Measurements from ENCODE around the gene CATSPER1. TPM values are rescaled to one million over a fixed set of nuclear protein-coding genes. Genes with fewer than 3 reads are reported as not detected.

CATSPER1 gene
- total RNA-seq, 2 donors from 2014 or later = not detected

GRCh38 chr11:66051371-66051765 lies 25.1 kb upstream of the CATSPER1 start:
- TF ChIP-seq CTCF (conservative IDR thresholded peaks at IDR 0.05) = no peak
- Histone ChIP-seq H3K27me3 (ENCODE audit: control insufficient read depth, insufficient read depth, low read length, poor library complexity, severe bottlenecking) (no peaks in the 10 kb centered on the region), H3K9me3 (ENCODE audit: control insufficient read depth, low read length) (no peaks in the 10 kb centered on the region), H3K27ac (ENCODE audit: low read depth, low read length) (peak overlapping the region; percentile 91), H3K4me3 (ENCODE audit: low read length) (peak overlapping the region; percentile 79), H3K4me1 (ENCODE audit: control insufficient read depth, insufficient read depth, low read length) (peaks cover 6% of the 10 kb centered on the region), H3K36me3 (ENCODE audit: control insufficient read depth, insufficient read depth, low read length) (peaks cover 28% of the 10 kb centered on the region), H3K9ac (ENCODE audit: extremely low read depth, low read length, poor library complexity, severe bottlenecking) (peak overlapping the region; percentile 60)
- WGBS, 2 experiments (ENCODE audit: insufficient coverage in 1 of 2, insufficient read length in 1 of 2) = 30 to 31% methylated on average over 9 to 12 of the region's 12 CpGs
- no peak for DNase-seq
- Mint-ChIP-seq H3K36me3 (ENCODE audit: low read depth) (peaks cover 22% of the 10 kb centered on the region), H3K4me3 (peak overlapping the region; percentile 99), H3K27me3 (ENCODE audit: insufficient read depth) (peaks cover 4% of the 10 kb centered on the region), H3K27ac (peak overlapping the region; percentile 90), H3K9me3 (no peaks in the 10 kb centered on the region), H3K4me1 (peaks cover 22% of the 10 kb centered on the region)

GRCh38 chr11:66050581-66051231 lies 24.4 kb upstream of the CATSPER1 start:
- DNase-seq = peak; percentile 63
- H3K36me3 Mint-ChIP-seq (ENCODE audit: low read depth) = peaks cover 17% of the 10 kb centered on the region
- Histone ChIP-seq H3K4me1 (ENCODE audit: control insufficient read depth, insufficient read depth, low read length) (peaks cover 7% of the 10 kb centered on the region), H3K4me3 (ENCODE audit: low read length) (peak overlapping the region; percentile 79), H3K27ac (ENCODE audit: low read depth, low read length) (peak overlapping the region; percentile 91), H3K36me3 (ENCODE audit: control insufficient read depth, insufficient read depth, low read length) (peaks cover 23% of the 10 kb centered on the region), H3K9ac (ENCODE audit: extremely low read depth, low read length, poor library complexity, severe bottlenecking) (no peak overlapping the region), H3K27me3 (ENCODE audit: control insufficient read depth, insufficient read depth, low read length, poor library complexity, severe bottlenecking) (no peaks in the 10 kb centered on the region), H3K9me3 (ENCODE audit: control insufficient read depth, low read length) (no peaks in the 10 kb centered on the region)
- H3K4me1 Mint-ChIP-seq = peaks cover 23% of the 10 kb centered on the region
- peak overlapping the region; percentile 99 for H3K4me3 Mint-ChIP-seq
- TF ChIP-seq CTCF (conservative IDR thresholded peaks at IDR 0.05) = peak; percentile 23
- H3K27ac Mint-ChIP-seq = peak overlapping the region; percentile 90
- WGBS, 2 experiments (ENCODE audit: insufficient coverage in 1 of 2, insufficient read length in 1 of 2) = 88% methylated on average over 2 to 5 of the region's 5 CpGs
- H3K9me3 Mint-ChIP-seq = no peaks in the 10 kb centered on the region
- H3K27me3 Mint-ChIP-seq (ENCODE audit: insufficient read depth) = peaks cover 4% of the 10 kb centered on the region

- H3K36me3 ChIP-seq (ENCODE audit: control insufficient read depth, insufficient read depth, low read length) = peaks cover 5% of the 10 kb centered on the region
- peak; percentile 16 for TF ChIP-seq CTCF (conservative IDR thresholded peaks at IDR 0.05)
- no peak within 1 kb of the TSS for H3K27ac ChIP-seq (ENCODE audit: low read depth, low read length)
- H3K9ac ChIP-seq (ENCODE audit: extremely low read depth, low read length, poor library complexity, severe bottlenecking) = peak within 1 kb of the TSS; percentile 20
- H3K36me3 Mint-ChIP-seq (ENCODE audit: low read depth) = peaks cover 12% of the 10 kb centered on the region
- H3K27me3 Mint-ChIP-seq (ENCODE audit: insufficient read depth) = peaks cover 4% of the 10 kb centered on the region
- no peaks in the 10 kb centered on the region for H3K9me3 ChIP-seq (ENCODE audit: control insufficient read depth, low read length)
- peak within 1 kb of the TSS; percentile 71 for H3K4me3 ChIP-seq (ENCODE audit: low read length)
- no peak within 1 kb of the TSS for H3K27ac Mint-ChIP-seq
- peaks cover 10% of the 10 kb centered on the region for H3K4me1 ChIP-seq (ENCODE audit: control insufficient read depth, insufficient read depth, low read length)
- no peaks in the 10 kb centered on the region for H3K9me3 Mint-ChIP-seq
- H3K4me1 Mint-ChIP-seq = peaks cover 32% of the 10 kb centered on the region
- WGBS, 2 experiments (ENCODE audit: insufficient coverage in 1 of 2, insufficient read length in 1 of 2) = 2 to 8% methylated on average over 7 to 30 of the region's 39 CpGs
- H3K4me3 Mint-ChIP-seq = peak within 1 kb of the TSS; percentile 63
- DNase-seq = peak; percentile 87
- no peaks in the 10 kb centered on the region for H3K27me3 ChIP-seq (ENCODE audit: control insufficient read depth, insufficient read depth, low read length, poor library complexity, severe bottlenecking)
Observed at GRCh38 chr11:66048547-66049323, 22.5 kb upstream of the CATSPER1 start, which contains the start of gene GAL3ST3. Gene GAL3ST3 (minus strand): TSS chr11:66049161. CDS start chr11:66045415, 3,746 bp downstream.
